H1 (cell line): ENCODE measurements around the gene PLS3. TPM values are rescaled to one million over a fixed set of nuclear protein-coding genes. Genes with fewer than 3 reads are reported as not detected.

Source experiments
- CTCF ChIA-PET: fragments of 300-600 bp; sonication (Branson Sonifier 250); formaldehyde crosslinking; loops from one replicate; lab custom pipeline; 2021; ENCODE audit not compliant: partially characterized antibody; lab: Charles Lee
- POLR2A ChIA-PET: fragments of 300-600 bp; sonication (Branson Sonifier 250); formaldehyde crosslinking; loops from one replicate; lab custom pipeline; 2021; ENCODE audit warnings: inconsistent platforms; ENCODE audit not compliant: partially characterized antibody; lab: Charles Lee
- DNase-seq, 2 experiments: peaks; one replicate each; pipeline versions ENCODE4 v3.0.0 to v3.0.0-alpha.2; 2010 to 2022; ENCODE audit warnings: low spot score in 2 of 2, low read depth in 1 of 2, mixed read lengths in 1 of 2
- FAIRE-seq: peaks from 2 replicates; lab custom pipeline; 2011; peaks lifted over from hg19 to GRCh38; lab: Jason Lieb, UNC
- H2AFZ ChIP-seq: 2 replicates; pipeline ENCODE4 v1.8.1; 2012; ENCODE audit warnings: low read length, inconsistent platforms
- H2AK5ac ChIP-seq: 2 replicates; pipeline ENCODE4 v1.6.1; 2013; ENCODE audit warnings: low read depth, low read length
- H2BK120ac ChIP-seq: replicated peaks from 2 replicates; pipeline ENCODE3; 2013; ENCODE audit warnings: low read depth, low read length, inconsistent platforms
- H2BK12ac ChIP-seq: 2 replicates; pipeline ENCODE4 v1.6.1; 2013; ENCODE audit warnings: low read depth, low read length
- H2BK15ac ChIP-seq: 2 replicates; pipeline ENCODE4 v1.6.1; 2013; ENCODE audit warnings: low read length
- H2BK20ac ChIP-seq: 2 replicates; pipeline ENCODE4 v1.6.1; 2013; ENCODE audit warnings: low read length
- H2BK5ac ChIP-seq: 2 replicates; pipeline ENCODE4 v1.6.1; 2013; ENCODE audit warnings: low read depth, low read length
- H3K14ac ChIP-seq: 2 replicates; pipeline ENCODE4 v1.6.1; 2013; ENCODE audit warnings: inconsistent platforms; ENCODE audit not compliant: insufficient read length
- H3K18ac ChIP-seq: 2 replicates; pipeline ENCODE4 v1.6.1; 2013; ENCODE audit warnings: low read length; ENCODE audit errors: extremely low read depth
- H3K23ac ChIP-seq: 2 replicates; pipeline ENCODE4 v1.6.1; 2013; ENCODE audit warnings: inconsistent platforms; ENCODE audit not compliant: insufficient read length
- H3K23me2 ChIP-seq: 2 replicates; pipeline ENCODE4 v1.6.1; 2013; ENCODE audit warnings: low read depth, low read length
- H3K27ac ChIP-seq: 2 replicates; pipeline ENCODE4 v1.6.1; 2011; ENCODE audit warnings: low read depth, low read length, inconsistent platforms
- H3K27me3 ChIP-seq, 4 experiments: replicated peaks in 1 of 4; 1 replicate in 1 of 4; 2 replicates in 3 of 4; pipeline versions ENCODE4 v1.6.1 to v1.8.1; 2011 to 2013; ENCODE audit warnings: low read length in 3 of 4, mild to moderate bottlenecking in 3 of 4, inconsistent platforms in 2 of 4, mixed read lengths in 2 of 4, moderate library complexity in 1 of 4; ENCODE audit not compliant: control insufficient read depth in 3 of 4, insufficient read depth in 3 of 4; ENCODE audit errors: extremely low read depth in 1 of 4
- H3K36me3 ChIP-seq, 4 experiments: 2 replicates each; pipeline versions ENCODE4 v1.6.1 to v1.8.1; 2011 to 2013; ENCODE audit warnings: mild to moderate bottlenecking in 4 of 4, low read length in 3 of 4, moderate library complexity in 2 of 4, control low read depth in 1 of 4, inconsistent platforms in 1 of 4; ENCODE audit not compliant: insufficient read depth in 4 of 4, control insufficient read depth in 2 of 4
- H3K4ac ChIP-seq: replicated peaks from 2 replicates; pipeline ENCODE3; 2013; ENCODE audit warnings: low read length, low read depth, mixed read lengths, inconsistent platforms; ENCODE audit not compliant: insufficient read length
- H3K4me1 ChIP-seq, 4 experiments: replicated peaks in 1 of 4; 1 replicate in 1 of 4; 2 replicates in 3 of 4; pipeline versions ENCODE4 v1.6.1 to v1.8.1; 2011 to 2013; ENCODE audit warnings: low read length in 3 of 4, inconsistent platforms in 2 of 4, mixed read lengths in 1 of 4; ENCODE audit not compliant: insufficient read depth in 4 of 4, control insufficient read depth in 3 of 4
- H3K4me2 ChIP-seq, 2 experiments: 2 replicates each; pipeline versions ENCODE4 v1.6.1 to v1.8.1; 2011 to 2013; ENCODE audit warnings: low read depth in 2 of 2, low read length in 2 of 2, control low read depth in 1 of 2, inconsistent platforms in 1 of 2, mild to moderate bottlenecking in 1 of 2; ENCODE audit not compliant: insufficient read depth in 1 of 2
- H3K4me3 ChIP-seq, 4 experiments: fragments of 200-600, 300-600 bp in 1 of 4; sonication (generic), shearing (Covaris generic), sonication (Bioruptor Twin) in 1 of 4; 2 replicates each; pipeline versions ENCODE4 v1.5.1 to v1.8.1; 2011 to 2016; ENCODE audit warnings: low read length in 4 of 4, low read depth in 3 of 4, control low read depth in 2 of 4, inconsistent platforms in 2 of 4, mild to moderate bottlenecking in 2 of 4, mixed read lengths in 1 of 4, moderate library complexity in 1 of 4; ENCODE audit not compliant: insufficient read depth in 2 of 4; ENCODE audit errors: extremely low read depth in 1 of 4
- H3K56ac ChIP-seq: replicated peaks from 2 replicates; pipeline ENCODE3; 2013; ENCODE audit warnings: low read depth, mild to moderate bottlenecking, mixed read lengths, low read length, inconsistent platforms; ENCODE audit not compliant: insufficient read length
- H3K79me1 ChIP-seq: 2 replicates; pipeline ENCODE4 v1.6.1; 2013; ENCODE audit warnings: low read depth, low read length, control low read depth
- H3K79me2 ChIP-seq, 2 experiments: 2 replicates each; pipeline versions ENCODE4 v1.6.1 to v1.8.1; 2012 to 2013; ENCODE audit warnings: low read length in 2 of 2, mild to moderate bottlenecking in 2 of 2, inconsistent platforms in 1 of 2; ENCODE audit not compliant: insufficient read depth in 2 of 2, control insufficient read depth in 1 of 2
- H3K9ac ChIP-seq, 4 experiments: replicated peaks in 1 of 4; 1 replicate in 1 of 4; 2 replicates in 3 of 4; pipeline versions ENCODE4 v1.6.1 to v1.8.1; 2011 to 2013; ENCODE audit warnings: low read depth in 3 of 4, low read length in 3 of 4, control low read depth in 2 of 4, mild to moderate bottlenecking in 2 of 4, moderate library complexity in 2 of 4, inconsistent platforms in 1 of 4; ENCODE audit errors: extremely low read depth in 1 of 4
- H3K9me3 ChIP-seq, 2 experiments: 2 replicates each; pipeline versions ENCODE4 v1.6.1 to v1.8.1; 2012 to 2013; ENCODE audit warnings: mild to moderate bottlenecking in 2 of 2, moderate library complexity in 2 of 2, control low read depth in 1 of 2, inconsistent platforms in 1 of 2, low read depth in 1 of 2, low read length in 1 of 2, mixed read lengths in 1 of 2; ENCODE audit not compliant: insufficient read depth in 2 of 2
- H4K20me1 ChIP-seq, 2 experiments: replicated peaks in 1 of 2; 2 replicates each; pipeline versions ENCODE3 to v1.8.1; 2011 to 2013; ENCODE audit warnings: inconsistent platforms in 2 of 2, low read length in 2 of 2, mild to moderate bottlenecking in 1 of 2; ENCODE audit not compliant: insufficient read depth in 2 of 2, control insufficient read depth in 1 of 2
- H4K5ac ChIP-seq: 2 replicates; pipeline ENCODE4 v1.6.1; 2013; ENCODE audit warnings: low read length, low read depth, mixed read lengths, inconsistent platforms; ENCODE audit not compliant: insufficient read length
- H4K8ac ChIP-seq: 2 replicates; pipeline ENCODE4 v1.8.0; 2013; ENCODE audit warnings: mild to moderate bottlenecking, moderate library complexity, low read length, inconsistent platforms; ENCODE audit not compliant: insufficient read depth; ENCODE audit errors: extremely low read depth
- H4K91ac ChIP-seq: replicated peaks from 2 replicates; pipeline ENCODE3; 2013; ENCODE audit warnings: low read length, mixed read lengths, inconsistent platforms; ENCODE audit not compliant: insufficient read length
- CHD1 ChIP-seq: IDR thresholded peaks from 2 replicates; pipeline ENCODE4 v1.6.1; 2012; ENCODE audit warnings: low read depth, low read length, improper control_type of control experiment
- KDM1A ChIP-seq: fragments of 200-600, 300-600 bp; sonication (generic); IDR thresholded peaks from 2 replicates; pipeline ENCODE4 v1.7.1; 2016; ENCODE audit warnings: mild to moderate bottlenecking, low read length, borderline replicate concordance
- SUZ12 ChIP-seq: fragments of 200-600 bp; sonication (generic); IDR thresholded peaks from 2 replicates; pipeline ENCODE4 v1.6.1; 2012; ENCODE audit warnings: mild to moderate bottlenecking, inconsistent platforms, low read length, moderate library complexity, mixed read lengths
- WGBS, 2 experiments: shearing (Covaris generic) in 1 of 2; methylation state at CpG; one replicate each; pipeline versions ENCODE4 v1.1.6 to v1.1.7; 2013 to 2015; ENCODE audit warnings: low lambda C conversion rate in 2 of 2, mixed read lengths in 2 of 2, inconsistent platforms in 1 of 2, low coverage in 1 of 2, missing lambda C conversion rate in 1 of 2; ENCODE audit not compliant: insufficient replicate concordance in 2 of 2, insufficient coverage in 1 of 2, insufficient read length in 1 of 2; ENCODE audit errors: extremely low coverage in 1 of 2, missing lambda C conversion rate in 1 of 2; 5-methylcytosine and 5-hydroxymethylcytosine counted together
- polyA plus RNA-seq, 7 experiments: library from polyadenylated mRNA; depleted of rRNA in 3 of 7; stranded (reverse) in 5 of 7; unstranded in 2 of 7; fragments of >200 nt in 5 of 7; fragments of 200-250 nt in 2 of 7; gene quantifications; 1 replicate in 5 of 7; 2 replicates in 1 of 7; 4 replicates in 1 of 7; pipeline versions ENCODE4 v1.2.1 to v1.2.3, GENCODE V29; 2011 to 2013; ENCODE audit warnings: missing spikeins in 2 of 7, mixed read lengths in 2 of 7
- total RNA-seq: library from RNA; stranded (reverse); fragmentation: NEBNext Ultra II Directional; extraction: Animal tissue kit (Norgen Biotek cat#: 25700); gene quantifications from 2 replicates; pipeline ENCODE4 v1.2.1, GENCODE V29; 2021

PLS3 gene
- total and polyA plus RNA-seq, 2 of the 8 experiments (the other 6 are each of a cell fraction or from before 2014, with no cell fraction given): 107 to 185 TPM

DNA sequence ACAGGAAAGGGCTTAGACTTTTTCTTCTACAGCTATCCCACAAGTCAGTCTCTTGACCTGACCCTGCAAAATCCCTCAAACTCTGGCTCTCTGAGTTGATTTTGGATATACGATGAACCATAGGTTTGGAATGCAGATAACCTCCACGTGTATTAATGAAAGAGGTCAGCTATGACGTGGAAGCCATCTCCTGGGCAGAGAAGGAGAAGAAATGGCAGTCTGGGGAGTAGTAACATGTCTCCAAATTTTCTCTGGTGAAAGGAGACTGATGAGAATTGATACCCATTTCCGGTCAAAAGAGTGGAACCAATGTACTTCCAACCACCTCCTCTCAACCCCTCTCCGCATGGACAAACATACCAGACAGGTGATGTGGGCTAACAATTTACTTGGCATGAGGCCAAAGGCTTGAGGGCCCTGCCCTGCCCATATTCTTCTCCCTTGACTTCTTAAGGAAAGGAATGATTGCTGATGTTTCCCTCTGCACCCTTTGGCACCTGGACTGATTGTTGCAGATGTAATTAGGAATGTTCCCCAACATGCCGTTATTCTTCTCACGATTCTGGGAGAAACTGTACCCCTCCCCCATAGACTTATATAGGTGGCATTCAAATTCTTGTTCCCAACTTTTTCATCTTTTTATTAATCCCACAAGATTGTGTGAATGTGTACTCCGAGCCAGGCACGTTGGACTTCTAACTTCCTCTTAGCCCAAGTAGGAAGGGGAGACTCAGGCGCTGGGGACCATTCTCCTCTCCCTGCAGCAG is 580 bp upstream of the PLS3 start:
- no peak overlapping the region for H4K5ac ChIP-seq
- H3K56ac ChIP-seq: no peak overlapping the region
- no peak overlapping the region for H3K23ac ChIP-seq
- ChIA-PET POLR2A (interaction anchor here (1.5 to 1.7 kb wide), 4 partner anchors 11 to 79 kb away, joined by 3 to 5 read pairs (median 4); no protein-coding TSS in a partner anchor), CTCF (interaction anchor here (0.9 kb wide), 1 partner anchor 89 kb away, joined by 3 read pairs; no protein-coding TSS in a partner anchor)
- H3K4ac ChIP-seq: no peak overlapping the region
- H3K4me1 ChIP-seq: peaks cover 0 to 7% (median 3%) of the 10 kb centered on the region in 4 experiments; a peak in 5 of 7 replicates
- H4K8ac ChIP-seq: no peak overlapping the region
- peaks cover 0 to 9% (median 0%) of the 10 kb centered on the region in 4 experiments; a peak in 1 of 8 replicates for H3K36me3 ChIP-seq
- no peak overlapping the region for H3K27ac ChIP-seq
- no peak overlapping the region for H2BK120ac ChIP-seq
- H4K20me1 ChIP-seq: no peaks in the 10 kb centered on the region
- peak overlapping the region; percentile 84 to 88 for H3K4me2 ChIP-seq
- peak overlapping the region in 2 of 4 experiments; percentile 83 to 93; a peak in 4 of 8 replicates for H3K4me3 ChIP-seq
- H2BK12ac ChIP-seq: no peak overlapping the region
- H3K18ac ChIP-seq: no peak overlapping the region; the same call in 1 of the 2 replicates
- H2BK5ac ChIP-seq: no peak overlapping the region
- no peaks in the 10 kb centered on the region for H3K27me3 ChIP-seq
- H2BK20ac ChIP-seq: no peak overlapping the region; the same call in 1 of the 2 replicates
- H3K9me3 ChIP-seq: no peaks in the 10 kb centered on the region
- peaks cover 8 to 48% of the 10 kb centered on the region in 2 experiments; a peak in 3 of 4 replicates for H3K79me2 ChIP-seq
- H3K23me2 ChIP-seq: peaks cover 3% of the 10 kb centered on the region; the same call in 1 of the 2 replicates
- H3K9ac ChIP-seq: no peak overlapping the region
- H3K14ac ChIP-seq: no peak overlapping the region
- H2AFZ ChIP-seq: no peak overlapping the region
- DNase-seq (no peak), FAIRE-seq (no peak)
- H4K91ac ChIP-seq: no peak overlapping the region
- no peak overlapping the region for H2BK15ac ChIP-seq
- 57% methylated on average over 10 of the region's 10 CpGs; no CpG with 5 or more reads in 1 of the 2 experiments for WGBS, 2 experiments
- no peak for TF ChIP-seq CHD1
- TF ChIP-seq KDM1A: 0 out of 2 replicates have a peak, but pooled peaks have one; percentile 14
- TF ChIP-seq SUZ12: no peak
- H2AK5ac ChIP-seq: no peak overlapping the region
- H3K79me1 ChIP-seq: no peaks in the 10 kb centered on the region
